HepG2 (cell line): ENCODE data around the gene B9D2. TPM values are rescaled to one million over a fixed set of nuclear protein-coding genes. Genes with fewer than 3 reads are reported as not detected.

ENCODE experiments used
- AGO1 ChIP-seq: fragments of 200-400 bp; formaldehyde crosslinking; IDR thresholded peaks from 2 replicates; pipeline ENCODE4 v1.6.1; 2017; ENCODE audit warnings: mild to moderate bottlenecking, low read depth, low read length, moderate library complexity; ENCODE audit not compliant: poor library complexity, severe bottlenecking
- HNF4A ChIP-seq: sonication (generic); formaldehyde crosslinking; IDR thresholded peaks from 2 replicates; pipeline ENCODE4 v1.4.0; 2020; ENCODE audit warnings: missing genetic modification reagents
- HNRNPK ChIP-seq: fragments of 200-400 bp; formaldehyde crosslinking; IDR thresholded peaks from 2 replicates; pipeline ENCODE4 v1.6.1; 2018; ENCODE audit warnings: low read length, low read depth, moderate library complexity, mild to moderate bottlenecking; ENCODE audit not compliant: poor library complexity, severe bottlenecking
- MTERF4 ChIP-seq: sonication (generic); formaldehyde crosslinking; IDR thresholded peaks from 2 replicates; pipeline ENCODE4 v1.8.0; 2023; ENCODE audit warnings: mild to moderate bottlenecking, missing genetic modification reagents
- MYC ChIP-seq: sonication (generic); formaldehyde crosslinking; IDR thresholded peaks from 2 replicates; pipeline ENCODE4 v1.9.0; 2021; ENCODE audit warnings: missing genetic modification reagents, borderline replicate concordance
- NAIF1 ChIP-seq: sonication (generic); formaldehyde crosslinking; IDR thresholded peaks from 2 replicates; pipeline ENCODE4 v1.5.0; 2020; ENCODE audit warnings: mild to moderate bottlenecking, missing genetic modification reagents, borderline replicate concordance
- PRDM4 ChIP-seq: sonication (generic); formaldehyde crosslinking; IDR thresholded peaks from 2 replicates; pipeline ENCODE4 v1.9.0; 2021; ENCODE audit warnings: missing genetic modification reagents, borderline replicate concordance
- PRPF4 ChIP-seq: fragments of 200-400 bp; formaldehyde crosslinking; IDR thresholded peaks from 2 replicates; pipeline ENCODE4 v1.6.1; 2016; ENCODE audit warnings: low read length, low read depth; ENCODE audit not compliant: poor library complexity, severe bottlenecking
- U2AF1 ChIP-seq: fragments of 200-400 bp; formaldehyde crosslinking; optimal IDR thresholded peaks from 2 replicates; pipeline ENCODE3; 2017; ENCODE audit warnings: mild to moderate bottlenecking, low read depth, low read length
- ZFP1 ChIP-seq: IDR thresholded peaks from 2 replicates; pipeline ENCODE4 v1.6.1; 2016
- ZFP36L2 ChIP-seq: sonication (generic); formaldehyde crosslinking; IDR thresholded peaks from 2 replicates; pipeline ENCODE4 v1.4.0; 2020; ENCODE audit warnings: missing genetic modification reagents
- ZNF441 ChIP-seq: sonication (generic); formaldehyde crosslinking; IDR thresholded peaks from 2 replicates; pipeline ENCODE4 v1.7.0; 2021; ENCODE audit warnings: missing genetic modification reagents, borderline replicate concordance
- ZNF773 ChIP-seq: sonication (generic); formaldehyde crosslinking; IDR thresholded peaks from 2 replicates; pipeline ENCODE4 v1.4.0; 2020; ENCODE audit warnings: missing genetic modification reagents, borderline replicate concordance
- polyA plus RNA-seq, 8 experiments: library from polyadenylated mRNA; depleted of rRNA in 3 of 8; stranded (reverse) in 7 of 8; unstranded in 1 of 8; fragments of >200 nt; fragmentation: Illumina TruSeq in 4 of 8; extraction: Trizol in 4 of 8; gene quantifications; 2 replicates each; pipeline versions ENCODE4 v1.2.1 to v1.2.3, GENCODE V29; 2011 to 2016; ENCODE audit warnings: low read depth in 4 of 8, missing spikeins in 1 of 8, mixed read lengths in 1 of 8; ENCODE audit not compliant: insufficient read depth in 1 of 8
- total RNA-seq, 5 experiments: library from RNA; depleted of rRNA; stranded (reverse); fragments of >200 nt; fragmentation: Illumina TruSeq; extraction: Trizol; gene quantifications; 2 replicates each; pipeline ENCODE4 v1.2.3, GENCODE V29; 2016; ENCODE audit warnings: low read depth in 1 of 5
- TF ChIP-seq, protein P1 (sequence below): sonication (generic); formaldehyde crosslinking; IDR thresholded peaks from 2 replicates; pipeline ENCODE4 v1.4.0; 2020; ENCODE audit warnings: mild to moderate bottlenecking, low read depth, missing genetic modification reagents
- TF ChIP-seq, protein P2 (sequence below): conservative IDR thresholded peaks from 2 replicates; pipeline ENCODE4 v1.6.1; 2018; ENCODE audit warnings: missing genetic modification reagents
- TF ChIP-seq, protein P3 (sequence below): sonication (generic); formaldehyde crosslinking; IDR thresholded peaks from 2 replicates; pipeline ENCODE4 v1.5.0; 2020; ENCODE audit warnings: mild to moderate bottlenecking, missing genetic modification reagents, borderline replicate concordance
- TF ChIP-seq, protein P4 (sequence below): sonication (generic); formaldehyde crosslinking; IDR thresholded peaks from 2 replicates; pipeline ENCODE4 v1.5.0; 2020; ENCODE audit warnings: mild to moderate bottlenecking, missing genetic modification reagents, moderate library complexity

Gene B9D2
- total and polyA plus RNA-seq, 2 of the 13 experiments (the other 11 are each of a cell fraction or from before 2014, with no cell fraction given), result 3.1 to 4.4 TPM

- TF ChIP-seq MTERF4 (CRISPR knock-in tag) (no peak), ZNF773 (CRISPR knock-in tag) (no peak), PRDM4 (CRISPR knock-in tag) (no peak), U2AF1 (no peak), PRPF4 (no peak), HNRNPK (peak; percentile 82), ZFP1 (CRISPR knock-in tag) (no peak), ZFP36L2 (no peak), AGO1 (peak; percentile 89), ZNF441 (CRISPR knock-in tag) (no peak), NAIF1 (CRISPR knock-in tag) (no peak), MYC (0 out of 2 replicates have a peak, but pooled peaks have one; percentile 44), HNF4A (CRISPR knock-in tag) (no peak)
- TF ChIP-seq, protein P1, sequence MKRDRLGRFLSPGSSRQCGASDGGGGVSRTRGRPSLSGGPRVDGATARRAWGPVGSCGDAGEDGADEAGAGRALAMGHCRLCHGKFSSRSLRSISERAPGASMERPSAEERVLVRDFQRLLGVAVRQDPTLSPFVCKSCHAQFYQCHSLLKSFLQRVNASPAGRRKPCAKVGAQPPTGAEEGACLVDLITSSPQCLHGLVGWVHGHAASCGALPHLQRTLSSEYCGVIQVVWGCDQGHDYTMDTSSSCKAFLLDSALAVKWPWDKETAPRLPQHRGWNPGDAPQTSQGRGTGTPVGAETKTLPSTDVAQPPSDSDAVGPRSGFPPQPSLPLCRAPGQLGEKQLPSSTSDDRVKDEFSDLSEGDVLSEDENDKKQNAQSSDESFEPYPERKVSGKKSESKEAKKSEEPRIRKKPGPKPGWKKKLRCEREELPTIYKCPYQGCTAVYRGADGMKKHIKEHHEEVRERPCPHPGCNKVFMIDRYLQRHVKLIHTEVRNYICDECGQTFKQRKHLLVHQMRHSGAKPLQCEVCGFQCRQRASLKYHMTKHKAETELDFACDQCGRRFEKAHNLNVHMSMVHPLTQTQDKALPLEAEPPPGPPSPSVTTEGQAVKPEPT (CRISPR knock-in tag), result no peak
- TF ChIP-seq, protein P2, sequence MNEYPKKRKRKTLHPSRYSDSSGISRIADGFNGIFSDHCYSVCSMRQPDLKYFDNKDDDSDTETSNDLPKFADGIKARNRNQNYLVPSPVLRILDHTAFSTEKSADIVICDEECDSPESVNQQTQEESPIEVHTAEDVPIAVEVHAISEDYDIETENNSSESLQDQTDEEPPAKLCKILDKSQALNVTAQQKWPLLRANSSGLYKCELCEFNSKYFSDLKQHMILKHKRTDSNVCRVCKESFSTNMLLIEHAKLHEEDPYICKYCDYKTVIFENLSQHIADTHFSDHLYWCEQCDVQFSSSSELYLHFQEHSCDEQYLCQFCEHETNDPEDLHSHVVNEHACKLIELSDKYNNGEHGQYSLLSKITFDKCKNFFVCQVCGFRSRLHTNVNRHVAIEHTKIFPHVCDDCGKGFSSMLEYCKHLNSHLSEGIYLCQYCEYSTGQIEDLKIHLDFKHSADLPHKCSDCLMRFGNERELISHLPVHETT (CRISPR knock-in tag), result no peak
- TF ChIP-seq, protein P3, sequence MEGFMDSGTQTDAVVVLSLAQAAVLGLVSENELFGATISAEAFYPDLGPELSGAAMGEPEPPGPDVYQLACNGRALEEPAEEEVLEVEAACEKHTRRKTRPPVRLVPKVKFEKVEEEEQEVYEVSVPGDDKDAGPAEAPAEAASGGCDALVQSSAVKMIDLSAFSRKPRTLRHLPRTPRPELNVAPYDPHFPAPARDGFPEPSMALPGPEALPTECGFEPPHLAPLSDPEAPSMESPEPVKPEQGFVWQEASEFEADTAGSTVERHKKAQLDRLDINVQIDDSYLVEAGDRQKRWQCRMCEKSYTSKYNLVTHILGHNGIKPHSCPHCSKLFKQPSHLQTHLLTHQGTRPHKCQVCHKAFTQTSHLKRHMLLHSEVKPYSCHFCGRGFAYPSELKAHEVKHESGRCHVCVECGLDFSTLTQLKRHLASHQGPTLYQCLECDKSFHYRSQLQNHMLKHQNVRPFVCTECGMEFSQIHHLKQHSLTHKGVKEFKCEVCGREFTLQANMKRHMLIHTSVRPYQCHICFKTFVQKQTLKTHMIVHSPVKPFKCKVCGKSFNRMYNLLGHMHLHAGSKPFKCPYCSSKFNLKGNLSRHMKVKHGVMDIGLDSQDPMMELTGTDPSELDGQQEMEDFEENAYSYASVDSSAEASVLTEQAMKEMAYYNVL (CRISPR knock-in tag), result peak; percentile 63; the same call in 1 of the 2 replicates
- TF ChIP-seq, protein P4, sequence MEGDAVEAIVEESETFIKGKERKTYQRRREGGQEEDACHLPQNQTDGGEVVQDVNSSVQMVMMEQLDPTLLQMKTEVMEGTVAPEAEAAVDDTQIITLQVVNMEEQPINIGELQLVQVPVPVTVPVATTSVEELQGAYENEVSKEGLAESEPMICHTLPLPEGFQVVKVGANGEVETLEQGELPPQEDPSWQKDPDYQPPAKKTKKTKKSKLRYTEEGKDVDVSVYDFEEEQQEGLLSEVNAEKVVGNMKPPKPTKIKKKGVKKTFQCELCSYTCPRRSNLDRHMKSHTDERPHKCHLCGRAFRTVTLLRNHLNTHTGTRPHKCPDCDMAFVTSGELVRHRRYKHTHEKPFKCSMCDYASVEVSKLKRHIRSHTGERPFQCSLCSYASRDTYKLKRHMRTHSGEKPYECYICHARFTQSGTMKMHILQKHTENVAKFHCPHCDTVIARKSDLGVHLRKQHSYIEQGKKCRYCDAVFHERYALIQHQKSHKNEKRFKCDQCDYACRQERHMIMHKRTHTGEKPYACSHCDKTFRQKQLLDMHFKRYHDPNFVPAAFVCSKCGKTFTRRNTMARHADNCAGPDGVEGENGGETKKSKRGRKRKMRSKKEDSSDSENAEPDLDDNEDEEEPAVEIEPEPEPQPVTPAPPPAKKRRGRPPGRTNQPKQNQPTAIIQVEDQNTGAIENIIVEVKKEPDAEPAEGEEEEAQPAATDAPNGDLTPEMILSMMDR (CRISPR knock-in tag), result no peak
Measured at GRCh38 chr19:41324921-41325639, 38.9 kb downstream of the B9D2 start (continued).
